ENCODE measurements around the gene PRDM12.
"Not testable (repeated sequence)": the region's sequence is repeated elsewhere in the genome, so short reads cannot be mapped to it uniquely, and the experiment has no call there.

PRDM12 gene

GRCh38 chr9:130665431-130666392 lies 1.3 kb downstream of the PRDM12 start:
- DNase-seq = no peak

GRCh38 chr9:130666393-130667119 lies 2.2 kb downstream of the PRDM12 start:
- no peak for DNase-seq

GRCh38 chr9:130667120-130667435 lies 2.7 kb downstream of the PRDM12 start:
- no peak for DNase-seq

- no peak for DNase-seq
These were observed 3.8 kb downstream of the PRDM12 start for GRCh38 chr9:130668196-130668595.

GRCh38 chr9:130668659-130669058 lies 4.3 kb downstream of the PRDM12 start:
- no peak for DNase-seq

- DNase-seq = no peak
These were observed 5.6 kb downstream of the PRDM12 start for GRCh38 chr9:130669965-130670364.

- no peak for DNase-seq
These were observed 6.2 kb downstream of the PRDM12 start for GRCh38 chr9:130670644-130671043.

GRCh38 chr9:130672466-130672865 lies 8.1 kb downstream of the PRDM12 start:
- no peak for DNase-seq

- no peak for DNase-seq
These were observed 8.7 kb downstream of the PRDM12 start for GRCh38 chr9:130672933-130673615.

- DNase-seq = no peak
These were observed 11.0 kb downstream of the PRDM12 start for GRCh38 chr9:130675396-130675795.

- DNase-seq = no peak
These were observed 12.9 kb downstream of the PRDM12 start for GRCh38 chr9:130677252-130677651.

- peak; percentile 15 to 53 for DNase-seq
These were observed 16.7 kb downstream of the PRDM12 start for GRCh38 chr9:130680836-130681768.

- DNase-seq = no peak
These were observed 17.5 kb downstream of the PRDM12 start for GRCh38 chr9:130681769-130682420.

GRCh38 chr9:130682421-130683121 lies 18.2 kb downstream of the PRDM12 start:
- DNase-seq = peak; percentile 10 to 38

GRCh38 chr9:130685104-130685503 lies 20.7 kb downstream of the PRDM12 start:
- DNase-seq = no peak

- DNase-seq = not testable (repeated sequence)
These were observed 21.6 kb downstream of the PRDM12 start for GRCh38 chr9:130685945-130686344.

- DNase-seq = no peak
These were observed 23.2 kb downstream of the PRDM12 start for GRCh38 chr9:130687615-130688014.

GRCh38 chr9:130688072-130688471 lies 23.7 kb downstream of the PRDM12 start:
- DNase-seq = no peak

- no peak for DNase-seq
These were observed 25.2 kb downstream of the PRDM12 start for GRCh38 chr9:130689572-130689936.

- peak in 1 of 2 experiments; percentile 18 for DNase-seq
These were observed 25.7 kb downstream of the PRDM12 start for GRCh38 chr9:130689937-130690700.
